Stimulated activated CD8-positive, alpha-beta memory T cell treated with anti-CD3 and anti-CD28 coated beads, Interleukin-15, amount 100 ng/mL, for 24 hours (primary cell): ENCODE data around the gene DNAJB11.
"Not testable (repeated sequence)": the region's sequence is repeated elsewhere in the genome, so short reads cannot be mapped to it uniquely, and the experiment has no call there.

Source experiments
- DNase-seq: peaks from one replicate; pipeline ENCODE4 v3.0.0-alpha.2; 2020; ENCODE audit warnings: low read depth

The DNAJB11 gene

GRCh38 chr3:186552408-186553031, 18.0 kb upstream of the DNAJB11 start:
- DNase-seq: no peak

- no peak for DNase-seq
Observed at GRCh38 chr3:186564586-186564985, 5.9 kb upstream of the DNAJB11 start.

- DNase-seq: no peak
Observed at GRCh38 chr3:186566772-186567071, 3.8 kb upstream of the DNAJB11 start.

DNA sequence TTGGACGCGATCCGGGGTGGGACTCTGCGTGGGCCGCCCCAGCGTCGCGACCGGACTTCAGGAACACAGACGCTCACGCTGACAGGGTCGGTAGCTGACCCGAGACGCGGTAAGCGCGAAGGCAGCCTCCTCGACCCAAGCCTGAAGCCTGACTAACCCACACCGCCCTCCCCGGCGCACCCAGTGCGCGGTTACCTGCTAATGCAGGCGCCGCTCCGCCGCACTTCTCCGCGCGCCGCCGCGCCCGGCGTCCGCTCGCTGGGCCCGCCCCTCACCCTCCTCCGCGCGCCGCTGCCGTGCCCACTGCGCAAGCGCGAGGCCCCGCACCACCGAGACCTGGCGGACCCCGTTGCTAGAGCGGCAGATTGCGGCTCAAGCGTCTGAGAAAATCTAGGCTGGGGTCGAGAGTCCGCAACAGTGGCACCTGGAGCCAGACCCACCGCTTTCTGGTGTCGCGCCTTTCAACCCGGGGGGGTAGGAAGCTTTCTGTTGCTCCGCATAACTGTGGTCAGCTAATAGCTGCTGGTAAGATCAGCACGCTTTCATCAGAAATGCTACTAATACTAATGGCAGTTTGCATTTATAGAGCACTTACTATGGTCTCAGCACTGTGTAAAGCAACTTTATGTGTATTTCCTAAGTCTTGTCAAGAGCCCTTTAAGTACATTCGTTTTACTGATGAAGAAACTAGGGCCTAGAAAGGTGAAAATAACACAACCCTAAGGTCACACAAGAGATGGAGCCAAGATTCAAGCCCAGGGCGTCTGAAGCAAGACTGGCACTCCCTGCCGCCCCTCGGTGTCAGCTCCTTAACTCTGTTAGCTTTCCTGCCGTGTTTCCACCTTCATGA, 3.2 kb upstream of the DNAJB11 start, which contains the start of gene TBCCD1:
TBCCD1 (minus strand) TSS at position 268 of the 850 bp plus-strand sequence. CDS start 3,010 bp downstream, outside the sequence.
- peak; percentile 95 for DNase-seq

GRCh38 chr3:186569361-186569760, 1.2 kb upstream of the DNAJB11 start:
- not testable (repeated sequence) for DNase-seq

- DNase-seq: no peak
Observed at GRCh38 chr3:186569779-186570095, 783 bp upstream of the DNAJB11 start.

- no peak for DNase-seq
Observed at GRCh38 chr3:186570941-186571643, 572 bp downstream of the DNAJB11 start.

DNA sequence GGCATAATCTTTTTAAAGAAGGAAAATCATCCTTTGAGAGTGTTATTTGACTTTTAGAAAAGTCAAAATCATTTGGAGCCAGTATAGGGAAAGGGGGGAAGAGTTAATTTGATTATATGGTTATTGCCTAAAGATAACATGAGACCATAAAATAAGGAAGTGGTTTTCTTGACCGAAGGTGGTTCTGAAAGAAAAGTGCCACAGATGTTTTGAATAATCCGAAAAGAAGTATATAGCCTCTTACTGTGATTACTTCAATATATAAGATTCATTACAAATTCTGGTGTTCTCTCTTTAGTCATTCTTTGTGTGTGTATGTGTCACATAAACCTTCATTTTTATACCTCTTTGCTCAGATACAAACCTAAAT, 1.1 kb downstream of the DNAJB11 start:
- DNase-seq: no peak

DNA sequence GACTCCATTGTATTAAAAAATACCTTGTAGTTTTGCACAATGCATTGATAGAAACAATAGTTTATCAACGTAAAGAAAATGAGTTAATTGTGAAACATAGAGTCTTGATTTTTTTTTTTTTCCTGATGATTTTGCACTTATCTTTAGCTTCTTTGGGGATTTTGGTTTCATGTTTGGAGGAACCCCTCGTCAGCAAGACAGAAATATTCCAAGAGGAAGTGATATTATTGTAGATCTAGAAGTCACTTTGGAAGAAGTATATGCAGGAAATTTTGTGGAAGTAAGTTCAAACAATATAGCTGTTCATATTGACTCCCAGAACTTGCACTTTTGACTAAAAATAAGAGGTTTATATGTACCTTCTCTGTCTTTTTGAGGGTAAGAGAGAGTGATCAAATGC, 7.0 kb downstream of the DNAJB11 start:
- DNase-seq: no peak

DNA sequence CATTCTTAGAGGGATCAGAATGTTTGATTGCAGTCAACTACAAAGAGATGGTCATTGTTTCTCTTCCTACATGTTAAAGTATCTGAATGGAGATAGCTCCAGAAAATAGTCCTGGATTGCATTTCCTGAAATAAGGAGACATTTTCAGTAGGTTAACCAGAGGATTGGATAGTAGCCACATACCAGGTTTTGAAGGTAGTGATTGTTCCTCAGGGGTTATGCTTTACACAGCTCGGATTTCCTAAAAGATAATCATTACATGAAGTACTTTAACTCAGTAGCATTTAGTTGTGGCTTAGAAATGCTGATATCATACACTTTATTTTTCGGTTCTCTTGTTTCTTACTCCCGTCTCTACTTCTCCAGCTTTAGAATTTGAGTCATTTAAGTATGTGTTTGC, 10.3 kb downstream of the DNAJB11 start:
- DNase-seq: no peak

- no peak for DNase-seq
Observed at GRCh38 chr3:186582541-186582940, 12.0 kb downstream of the DNAJB11 start.

GRCh38 chr3:186583831-186584230, 13.3 kb downstream of the DNAJB11 start:
- no peak for DNase-seq

- DNase-seq: not testable (repeated sequence)
Observed at GRCh38 chr3:186586245-186586644, 15.7 kb downstream of the DNAJB11 start.

GRCh38 chr3:186587183-186587582, 16.7 kb downstream of the DNAJB11 start:
- DNase-seq: no peak

DNA sequence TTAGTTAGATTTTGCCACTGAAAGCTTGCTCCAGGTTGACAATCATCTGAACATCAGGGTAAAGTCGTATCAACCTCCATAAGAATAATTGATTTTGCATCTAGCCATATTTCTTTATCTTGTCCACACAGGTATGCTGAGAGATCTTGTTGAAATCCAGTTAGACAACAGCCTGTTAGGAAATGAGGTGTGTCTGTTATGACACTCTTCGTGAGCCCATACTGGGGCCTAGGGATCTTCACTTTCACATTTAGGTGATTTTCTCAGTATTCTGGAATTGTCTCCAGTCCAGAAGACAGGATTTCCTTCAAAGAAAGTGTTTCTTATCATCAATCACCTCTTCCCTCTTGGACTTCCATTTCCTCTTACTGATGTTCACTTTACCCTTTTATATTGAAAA, 18.1 kb downstream of the DNAJB11 start:
- DNase-seq: no peak

- no peak for DNase-seq
Observed at GRCh38 chr3:186589121-186589520, 18.6 kb downstream of the DNAJB11 start.

DNA sequence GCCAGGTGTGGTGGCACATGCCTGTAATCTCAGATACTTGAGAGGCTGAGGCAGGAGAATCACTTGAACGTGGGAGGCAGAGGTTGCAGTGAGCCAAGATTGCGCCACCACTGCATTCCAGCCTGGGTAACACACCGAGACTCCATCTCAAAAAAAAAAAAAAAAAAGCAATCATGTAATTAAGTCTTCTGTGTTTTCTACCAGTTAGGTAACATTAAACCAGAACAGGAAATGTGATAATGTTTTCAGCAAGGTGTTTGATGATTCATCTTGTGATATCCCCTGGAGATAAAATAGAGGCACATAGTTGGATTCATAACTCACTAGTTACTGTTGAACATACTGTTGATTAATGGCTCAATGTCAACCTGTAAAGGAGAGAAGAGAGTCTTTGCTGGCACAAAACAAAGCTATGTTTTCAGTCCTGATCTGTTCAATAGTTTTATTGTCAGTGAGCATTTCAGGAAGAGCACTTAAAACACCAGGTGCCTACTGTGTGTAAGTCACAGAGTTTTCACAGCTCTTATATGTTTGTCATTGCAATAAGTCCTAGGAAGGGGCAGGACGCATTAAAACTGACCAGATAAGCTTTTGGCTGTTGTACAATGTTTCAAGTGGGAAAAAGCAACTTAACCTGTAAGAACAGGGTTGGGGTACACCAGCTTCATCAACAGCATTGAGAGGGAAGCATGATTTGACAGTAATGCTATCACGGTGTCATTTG, 19.5 kb downstream of the DNAJB11 start:
- no peak for DNase-seq

DNA sequence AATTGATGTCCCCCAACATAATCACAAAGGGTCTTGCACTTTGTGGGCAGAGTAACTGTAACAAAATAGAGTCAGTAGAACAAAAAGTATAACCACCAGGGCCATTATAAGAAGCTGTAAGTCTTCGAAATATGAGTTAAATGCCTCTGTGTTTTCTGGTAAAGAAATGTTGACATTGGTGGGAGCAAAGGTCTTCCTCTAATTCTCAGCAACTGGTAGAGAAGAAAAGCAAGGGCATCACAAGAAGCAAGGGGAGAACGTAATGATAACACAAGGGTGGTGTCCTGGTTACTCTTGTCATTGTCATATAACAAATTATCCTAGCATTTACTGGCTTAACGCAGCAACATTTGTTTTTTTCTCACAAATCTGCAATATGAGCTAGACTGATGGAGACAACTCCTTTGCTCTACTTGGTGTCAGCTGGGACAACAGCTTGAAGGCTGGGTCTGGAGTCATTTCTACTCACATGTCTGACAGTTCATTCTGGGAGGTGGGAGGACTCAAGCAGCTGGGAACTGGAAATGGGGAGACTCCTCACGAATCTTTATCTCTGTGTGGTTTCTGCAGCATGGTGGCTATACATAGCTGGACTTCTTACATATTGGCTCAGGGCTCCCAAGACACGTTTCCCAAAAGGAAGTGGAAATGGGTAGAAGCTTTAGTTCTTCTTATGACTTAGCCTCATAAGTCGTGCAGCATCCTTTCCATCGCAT, 20.2 kb downstream of the DNAJB11 start:
- DNase-seq: no peak

DNA sequence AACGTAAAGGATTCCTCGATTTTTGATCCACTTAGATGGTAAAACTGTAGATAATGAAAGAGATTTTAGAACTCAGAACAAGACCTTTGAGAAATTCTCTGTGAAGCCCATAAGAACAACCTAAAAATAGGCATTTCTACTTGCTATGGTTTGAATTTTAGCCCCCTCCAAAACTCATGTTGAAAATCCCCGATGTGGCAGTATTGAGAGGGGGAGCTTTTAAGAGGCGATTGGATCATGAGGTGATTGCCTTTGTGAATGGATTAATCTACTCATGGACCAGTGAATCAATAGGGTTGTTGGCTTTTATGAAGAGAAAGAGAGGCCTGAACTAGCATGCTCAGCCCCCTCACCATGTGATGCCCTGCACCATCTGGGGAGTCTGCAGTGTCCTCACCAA, 22.2 kb downstream of the DNAJB11 start:
- DNase-seq: no peak

- no peak for DNase-seq
Observed at GRCh38 chr3:186593862-186594261, 23.3 kb downstream of the DNAJB11 start.

- DNase-seq: no peak
Observed at GRCh38 chr3:186594591-186595113, 24.1 kb downstream of the DNAJB11 start.
